Left lung (tissue), 10 donors: Measurements from ENCODE around the gene PLXNA2. TPM values are rescaled to one million over a fixed set of nuclear protein-coding genes. Genes with fewer than 3 reads are reported as not detected.

Source experiments
- ATAC-seq: fragments of 200-7000 bp; cut with Tn5 transposase; one replicate; pipeline ENCODE4 v1.9.1; 2020; ENCODE audit warnings: moderate library complexity
- DNase-seq, 4 donors: peaks; one replicate each; pipeline ENCODE4 v3.0.0-alpha.2; 2013 to 2020
- H3K27ac ChIP-seq, 2 donors: fragments of 200-600 bp; sonication (generic) in 1 of 2; one replicate each; pipeline versions ENCODE4 v1.5.0 to v1.8.0; 2020 to 2021
- H3K27me3 ChIP-seq, 2 donors: fragments of 200-600 bp; sonication (generic) in 1 of 2; one replicate each; pipeline versions ENCODE4 v1.5.0 to v1.8.0; 2020 to 2021
- H3K36me3 ChIP-seq, 2 donors: fragments of 200-600 bp; sonication (generic) in 1 of 2; one replicate each; pipeline versions ENCODE4 v1.5.0 to v1.8.0; 2020 to 2021
- H3K4me1 ChIP-seq, 2 donors: fragments of 200-600 bp; one replicate each; pipeline ENCODE4 v1.8.0; 2021
- H3K4me3 ChIP-seq, 2 donors: fragments of 200-600 bp; sonication (generic) in 1 of 2; one replicate each; pipeline versions ENCODE4 v1.5.0 to v1.8.0; 2020 to 2021; ENCODE audit warnings: mild to moderate bottlenecking in 1 of 2
- H3K9me3 ChIP-seq, 2 donors: fragments of 200-600 bp; sonication (generic) in 1 of 2; one replicate each; pipeline versions ENCODE4 v1.5.0 to v1.8.0; 2020 to 2021
- intact Hi-C, 2 donors: fragments of 100-400 bp; cut with DNase I; formaldehyde crosslinking; loops; one replicate each; pipeline versions ENCODE4 v1.11.2 to v1.14.2; 2022
- polyA plus RNA-seq, 6 donors: library from polyadenylated mRNA; unstranded; fragments of 120-200 nt; gene quantifications; one replicate each; pipeline ENCODE4 v1.2.1, GENCODE V29; 2013; ENCODE audit not compliant: insufficient read length in 6 of 6
- total RNA-seq, 2 donors: library from RNA; stranded (reverse); fragmentation: NEBNext Ultra II Directional; extraction: Animal tissue kit (Norgen Biotek cat#: 25700); gene quantifications; one replicate each; pipeline ENCODE4 v1.2.1, GENCODE V29; 2021
- TF ChIP-seq, protein P1 (sequence below), 2 donors: fragments of 200-600 bp; sonication (generic) in 1 of 2; IDR thresholded peaks; one replicate each; pipeline versions ENCODE4 v1.5.0 to v1.8.0; 2021; ENCODE audit warnings: antibody characterized with exemption in 2 of 2
- donor health status: DM: no; HTN: yes; CAD: no.
- donor health status: DM: no; HTN: no; CAD: no.

The PLXNA2 gene
- total and polyA plus RNA-seq, 8 donors = 21.4 to 92.8 (median 34.0) TPM

DNA sequence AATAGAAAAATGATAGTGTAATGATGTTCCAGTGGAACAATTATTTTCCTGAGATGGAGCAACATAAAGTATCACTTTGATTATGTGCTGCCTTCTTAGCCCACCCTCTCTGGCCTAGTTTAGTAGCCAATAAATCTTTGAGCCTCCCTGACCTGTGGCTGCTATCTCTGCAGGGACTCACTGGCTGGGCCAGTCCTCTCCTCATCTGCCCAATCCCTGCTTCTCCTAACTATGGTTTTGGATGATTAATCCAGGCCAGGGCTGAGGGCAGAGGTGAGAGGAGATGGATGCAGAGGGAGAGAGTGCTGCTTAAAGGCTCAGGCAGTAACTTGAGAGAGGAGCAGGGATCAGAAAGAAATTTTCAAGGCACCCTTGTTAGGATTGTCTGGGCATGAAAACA lies 244.2 kb downstream of the PLXNA2 start:
- Histone ChIP-seq H3K36me3 (no peaks in the 10 kb centered on the region), H3K4me1 (peaks cover 5% of the 10 kb centered on the region in 2 donors), H3K27me3 (no peaks in the 10 kb centered on the region), H3K27ac (no peak overlapping the region), H3K4me3 (no peak overlapping the region), H3K9me3 (no peaks in the 10 kb centered on the region)
- DNase-seq (no peak), ATAC-seq (no peak)
- TF ChIP-seq, protein P1, sequence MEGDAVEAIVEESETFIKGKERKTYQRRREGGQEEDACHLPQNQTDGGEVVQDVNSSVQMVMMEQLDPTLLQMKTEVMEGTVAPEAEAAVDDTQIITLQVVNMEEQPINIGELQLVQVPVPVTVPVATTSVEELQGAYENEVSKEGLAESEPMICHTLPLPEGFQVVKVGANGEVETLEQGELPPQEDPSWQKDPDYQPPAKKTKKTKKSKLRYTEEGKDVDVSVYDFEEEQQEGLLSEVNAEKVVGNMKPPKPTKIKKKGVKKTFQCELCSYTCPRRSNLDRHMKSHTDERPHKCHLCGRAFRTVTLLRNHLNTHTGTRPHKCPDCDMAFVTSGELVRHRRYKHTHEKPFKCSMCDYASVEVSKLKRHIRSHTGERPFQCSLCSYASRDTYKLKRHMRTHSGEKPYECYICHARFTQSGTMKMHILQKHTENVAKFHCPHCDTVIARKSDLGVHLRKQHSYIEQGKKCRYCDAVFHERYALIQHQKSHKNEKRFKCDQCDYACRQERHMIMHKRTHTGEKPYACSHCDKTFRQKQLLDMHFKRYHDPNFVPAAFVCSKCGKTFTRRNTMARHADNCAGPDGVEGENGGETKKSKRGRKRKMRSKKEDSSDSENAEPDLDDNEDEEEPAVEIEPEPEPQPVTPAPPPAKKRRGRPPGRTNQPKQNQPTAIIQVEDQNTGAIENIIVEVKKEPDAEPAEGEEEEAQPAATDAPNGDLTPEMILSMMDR (IDR thresholded peaks at IDR 0.05) = no peak
- intact Hi-C loops = no loop called here

DNA sequence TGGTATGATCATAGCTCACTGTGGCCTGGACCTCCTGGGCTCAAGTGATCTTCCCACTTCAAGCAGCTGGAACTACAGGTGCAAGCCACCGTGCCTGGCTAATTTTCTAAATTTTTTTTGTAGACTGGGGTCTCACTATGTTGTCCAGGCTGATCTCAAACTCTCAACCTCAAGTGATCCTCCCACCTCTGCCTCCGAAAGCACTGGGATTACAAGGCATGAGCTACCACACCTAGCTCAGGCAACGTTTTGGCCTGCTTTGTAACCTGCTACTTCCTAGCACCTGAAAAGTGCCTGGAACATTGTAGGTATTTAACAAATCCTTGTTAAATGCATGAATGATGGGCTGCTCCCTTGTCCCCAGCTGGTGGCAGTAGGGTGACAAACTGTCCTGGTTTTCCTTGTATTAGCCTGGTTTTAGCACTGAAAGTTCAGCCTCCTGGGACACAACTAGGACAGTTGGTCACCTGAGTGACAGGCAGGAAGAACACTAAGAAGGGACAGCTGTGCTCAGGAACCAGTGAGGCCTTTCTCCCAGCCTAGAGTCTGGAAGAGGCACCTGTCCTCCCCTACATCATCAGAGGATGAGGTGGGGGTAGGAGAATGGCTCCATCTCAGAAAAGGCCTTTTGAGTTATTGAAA lies 244.8 kb downstream of the PLXNA2 start:
- intact Hi-C loops = no loop called here
- H3K4me3 ChIP-seq = no peak overlapping the region
- no peaks in the 10 kb centered on the region for H3K36me3 ChIP-seq
- no peak overlapping the region for H3K27ac ChIP-seq
- H3K27me3 ChIP-seq = no peaks in the 10 kb centered on the region
- TF ChIP-seq, protein P1 (IDR thresholded peaks at IDR 0.05) = no peak
- H3K4me1 ChIP-seq = peaks cover 5% of the 10 kb centered on the region in 2 donors
- H3K9me3 ChIP-seq = no peaks in the 10 kb centered on the region
- no peak for DNase-seq
- ATAC-seq = no peak

DNA sequence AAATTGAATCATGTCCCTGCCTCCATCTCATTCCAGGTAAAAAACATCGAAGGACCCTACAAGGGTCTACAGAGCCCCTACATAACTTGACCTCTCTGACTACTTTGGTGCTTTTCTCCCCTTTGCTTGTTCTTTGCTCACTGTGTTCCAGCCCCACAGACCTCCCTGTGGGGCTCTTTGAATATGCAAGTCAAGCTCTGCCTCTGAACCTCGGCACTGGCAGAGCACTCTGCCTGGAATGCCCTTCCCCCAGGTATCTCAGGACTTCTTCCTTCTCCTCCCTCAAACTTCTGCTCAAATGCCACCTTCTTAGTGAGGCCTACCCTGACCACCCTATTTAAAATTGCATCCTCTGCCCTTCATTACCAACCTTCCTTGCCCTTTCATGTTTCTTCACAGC lies 245.5 kb downstream of the PLXNA2 start:
- Histone ChIP-seq H3K36me3 (no peaks in the 10 kb centered on the region), H3K27me3 (no peaks in the 10 kb centered on the region), H3K4me1 (peaks cover 5% of the 10 kb centered on the region in 2 donors), H3K27ac (no peak overlapping the region), H3K4me3 (no peak overlapping the region), H3K9me3 (no peaks in the 10 kb centered on the region)
- TF ChIP-seq, protein P1 (IDR thresholded peaks at IDR 0.05) = no peak
- no peak for DNase-seq
- intact Hi-C loops = no loop called here
- ATAC-seq = no peak

DNA sequence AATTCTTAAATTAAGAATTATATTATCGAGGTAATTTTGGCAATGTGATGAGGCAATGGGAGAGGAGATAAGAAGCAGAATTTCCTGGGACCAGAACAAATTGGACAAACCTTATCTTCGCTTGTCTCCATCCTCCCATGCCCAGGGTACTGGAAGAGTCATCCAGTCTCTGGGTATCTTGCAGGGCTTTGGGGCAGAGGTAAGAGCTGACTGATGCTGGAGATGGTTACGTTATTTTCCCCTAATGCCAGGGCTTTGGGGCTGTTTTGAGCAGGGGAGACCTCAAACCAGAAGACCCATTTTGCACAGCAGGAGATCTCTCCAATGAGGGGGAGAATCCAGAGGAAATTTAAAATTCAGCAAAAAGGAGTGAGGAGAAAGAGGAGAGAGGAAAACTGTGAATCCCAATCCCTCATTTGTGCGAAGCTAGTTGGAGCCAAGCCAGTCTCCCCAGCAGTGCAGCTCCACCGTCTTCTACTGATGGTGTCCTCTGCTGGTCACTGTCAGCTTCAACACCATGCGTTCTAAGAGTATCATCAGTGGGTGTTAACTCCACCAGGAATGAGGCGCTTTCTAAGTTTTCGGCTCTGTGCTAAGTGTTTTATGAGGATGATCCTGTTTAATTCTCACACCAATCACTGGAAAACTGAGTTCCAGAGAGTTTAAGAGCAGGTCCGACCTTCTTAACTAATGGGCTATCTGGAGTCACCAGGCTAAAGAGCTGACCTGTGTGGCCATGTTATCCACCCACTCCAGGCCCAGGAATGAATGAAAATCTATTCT lies 246.5 kb downstream of the PLXNA2 start:
- TF ChIP-seq, protein P1 (IDR thresholded peaks at IDR 0.05) = peak; percentile 67 to 86
- Histone ChIP-seq H3K27me3 (no peaks in the 10 kb centered on the region), H3K4me1 (peaks cover 5% of the 10 kb centered on the region in 2 donors), H3K27ac (no peak overlapping the region), H3K36me3 (no peaks in the 10 kb centered on the region), H3K9me3 (no peaks in the 10 kb centered on the region), H3K4me3 (no peak overlapping the region)
- peak in 3 of 4 donors; percentile 65 to 83 (median 66) for DNase-seq
- peak; percentile 94 for ATAC-seq
- intact Hi-C loops = no loop called here

DNA sequence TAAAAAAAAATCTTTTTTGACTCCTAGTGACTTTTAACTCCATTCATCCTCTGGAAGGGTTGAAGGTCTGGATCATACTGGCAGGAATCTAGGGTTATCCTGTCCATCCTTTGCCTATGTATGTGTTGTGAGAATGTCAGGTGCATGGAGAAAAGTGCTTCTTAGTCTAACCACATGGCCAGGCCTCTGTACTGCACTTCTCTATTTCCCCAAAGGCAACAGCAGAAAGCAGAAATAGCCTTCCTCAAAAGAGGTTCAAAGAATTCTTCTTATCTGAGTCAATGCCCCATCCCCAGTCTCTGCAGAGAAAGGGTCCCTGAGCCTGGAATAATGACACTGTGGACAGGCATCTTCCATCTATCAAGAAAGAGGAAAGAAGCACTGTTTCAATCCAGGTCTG lies 247.5 kb downstream of the PLXNA2 start:
- DNase-seq = no peak
- no peak overlapping the region for H3K27ac ChIP-seq
- TF ChIP-seq, protein P1 (IDR thresholded peaks at IDR 0.05) = no peak
- H3K4me1 ChIP-seq = peaks cover 5% of the 10 kb centered on the region in 2 donors
- no peaks in the 10 kb centered on the region for H3K27me3 ChIP-seq
- no peaks in the 10 kb centered on the region for H3K36me3 ChIP-seq
- intact Hi-C loops = no loop called here
- H3K4me3 ChIP-seq = no peak overlapping the region
- no peak for ATAC-seq
- H3K9me3 ChIP-seq = no peaks in the 10 kb centered on the region
